ENCODE measurements around the gene TMEM121. TPM values are rescaled to one million over a fixed set of nuclear protein-coding genes. Genes with fewer than 3 reads are reported as not detected.

TMEM121 gene
- total RNA-seq, 1 donor from 2014 or later, result 13.9 TPM

GRCh38 chr14:105503296-105503640, 23.1 kb upstream of the TMEM121 start:
- DNase-seq (ENCODE audit: low read depth, low spot score), result no peak
- Mint-ChIP-seq H3K27me3 (ENCODE audit: low read depth) (peaks cover 18% of the 10 kb centered on the region), H3K4me3 (peak overlapping the region; percentile 63), H3K4me1 (peaks cover 24% of the 10 kb centered on the region), H3K27ac (ENCODE audit: unreplicated experiment) (peak overlapping the region; percentile 93), H3K9me3 (no peaks in the 10 kb centered on the region), H3K36me3 (ENCODE audit: low read depth) (no peaks in the 10 kb centered on the region)
- TF ChIP-seq CTCF (conservative IDR thresholded peaks at IDR 0.05), result no peak

- peak overlapping the region; percentile 75 for H3K27ac Mint-ChIP-seq (ENCODE audit: unreplicated experiment)
- H3K27me3 Mint-ChIP-seq (ENCODE audit: low read depth), result peaks cover 23% of the 10 kb centered on the region
Measured at GRCh38 chr14:105503935-105504692, 22.3 kb upstream of the TMEM121 start.

GRCh38 chr14:105505101-105505500, 21.3 kb upstream of the TMEM121 start:
- no peak overlapping the region for H3K27ac Mint-ChIP-seq (ENCODE audit: unreplicated experiment)
- H3K4me1 Mint-ChIP-seq, result peaks cover 16% of the 10 kb centered on the region
- H3K9me3 Mint-ChIP-seq, result no peaks in the 10 kb centered on the region
- peak overlapping the region; percentile 31 for H3K4me3 Mint-ChIP-seq
- no peak for DNase-seq (ENCODE audit: low read depth, low spot score)
- H3K36me3 Mint-ChIP-seq (ENCODE audit: low read depth), result no peaks in the 10 kb centered on the region
- H3K27me3 Mint-ChIP-seq (ENCODE audit: low read depth), result peaks cover 29% of the 10 kb centered on the region
- TF ChIP-seq CTCF (conservative IDR thresholded peaks at IDR 0.05), result no peak

More at GRCh38 chr14:105503935-105504692, 22.3 kb upstream of the TMEM121 start:
- no peaks in the 10 kb centered on the region for H3K36me3 Mint-ChIP-seq (ENCODE audit: low read depth)
- H3K4me3 Mint-ChIP-seq, result peak overlapping the region; percentile 63
- TF ChIP-seq CTCF (conservative IDR thresholded peaks at IDR 0.05), result no peak
- H3K9me3 Mint-ChIP-seq, result no peaks in the 10 kb centered on the region
- DNase-seq (ENCODE audit: low read depth, low spot score), result no peak
- H3K4me1 Mint-ChIP-seq, result peaks cover 20% of the 10 kb centered on the region

DNA sequence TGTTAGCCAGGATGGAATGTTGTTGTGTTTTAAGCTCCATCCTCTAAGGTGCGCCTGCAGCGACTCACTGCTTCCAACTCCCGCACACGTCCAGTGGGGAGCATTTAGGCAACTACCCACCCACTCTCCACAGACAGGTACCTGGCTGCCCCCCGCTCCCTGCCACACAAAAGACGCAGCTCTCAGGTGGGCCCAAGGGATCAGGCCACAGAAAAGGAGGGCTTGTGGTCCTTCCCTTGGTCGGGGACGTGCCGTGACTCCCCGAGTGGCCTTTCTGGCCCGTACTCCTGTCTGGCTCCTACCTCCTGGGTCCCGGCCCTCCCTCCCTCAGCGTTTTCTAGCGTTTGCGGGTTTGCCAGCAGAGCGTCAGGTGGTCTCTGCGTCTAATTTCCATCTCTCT, 19.1 kb upstream of the TMEM121 start:
- H3K27me3 Mint-ChIP-seq (ENCODE audit: low read depth), result peaks cover 44% of the 10 kb centered on the region
- H3K36me3 Mint-ChIP-seq (ENCODE audit: low read depth), result no peaks in the 10 kb centered on the region
- H3K27ac Mint-ChIP-seq (ENCODE audit: unreplicated experiment), result no peak overlapping the region
- H3K4me1 Mint-ChIP-seq, result peaks cover 8% of the 10 kb centered on the region
- no peak for TF ChIP-seq CTCF (conservative IDR thresholded peaks at IDR 0.05)
- peak overlapping the region; percentile 28 for H3K4me3 Mint-ChIP-seq
- H3K9me3 Mint-ChIP-seq, result no peaks in the 10 kb centered on the region
- DNase-seq (ENCODE audit: low read depth, low spot score), result no peak

- Mint-ChIP-seq H3K27me3 (ENCODE audit: low read depth) (peaks cover 46% of the 10 kb centered on the region), H3K9me3 (no peaks in the 10 kb centered on the region), H3K4me3 (no peak overlapping the region), H3K4me1 (peaks cover 8% of the 10 kb centered on the region), H3K36me3 (ENCODE audit: low read depth) (no peaks in the 10 kb centered on the region), H3K27ac (ENCODE audit: unreplicated experiment) (no peak overlapping the region)
- no peak for DNase-seq (ENCODE audit: low read depth, low spot score)
- TF ChIP-seq CTCF (conservative IDR thresholded peaks at IDR 0.05), result no peak
Measured at GRCh38 chr14:105508069-105508468, 18.3 kb upstream of the TMEM121 start.

Data from neural crest cell (in vitro differentiated cells).